ENCODE results near the gene VAT1L. TPM values are rescaled to one million over a fixed set of nuclear protein-coding genes. Genes with fewer than 3 reads are reported as not detected.

Gene VAT1L
- total RNA-seq, 1 experiment from 2014 or later: 0.10 TPM

DNA sequence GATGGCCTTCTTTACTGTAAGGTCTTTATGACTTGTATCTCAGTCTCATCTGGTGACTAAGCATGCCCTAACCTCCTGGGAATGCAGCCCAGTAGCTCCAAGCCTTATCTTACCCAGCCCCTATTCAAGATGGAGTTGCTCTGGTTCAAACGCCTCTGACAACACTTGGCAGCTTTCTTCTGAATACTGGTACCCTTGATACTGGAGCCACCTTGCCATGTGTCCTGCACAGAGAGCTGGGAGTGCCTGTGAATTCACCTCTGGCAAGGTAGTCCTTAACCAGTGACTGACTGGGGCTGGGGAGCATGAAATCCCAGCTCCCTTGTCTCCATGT lies 48.8 kb upstream of the VAT1L start:
- BruUV-seq (replicated peaks): no TSS peak
- Histone ChIP-seq H3K4me1 (ENCODE audit: control insufficient read depth in 1 of 2, insufficient read depth in 2 of 2, low read length in 2 of 2) (no peaks in the 10 kb centered on the region), H3K9me2 (ENCODE audit: insufficient read depth) (no peaks in the 10 kb centered on the region), H3K9ac (ENCODE audit: low read length) (no peak overlapping the region), H3K27ac (ENCODE audit: low read depth, low read length) (no peak overlapping the region), H4K20me1 (ENCODE audit: insufficient read depth) (no peaks in the 10 kb centered on the region), H3K4me3 (replicated peaks in 1 of 2; ENCODE audit: low read depth in 1 of 2, low read length in 2 of 2) (no peak overlapping the region), H3K79me2 (ENCODE audit: insufficient read depth, low read length) (no peaks in the 10 kb centered on the region), H3K4me2 (ENCODE audit: low read length) (no peak overlapping the region), H3K27me3 (ENCODE audit: insufficient read depth, low read length) (no peaks in the 10 kb centered on the region), H3K36me3 (ENCODE audit: control insufficient read depth in 1 of 2, insufficient read depth in 2 of 2, low read length in 2 of 2) (no peaks in the 10 kb centered on the region), H3K9me3 (ENCODE audit: control insufficient read depth in 1 of 2, insufficient read depth in 1 of 2, low read depth in 1 of 2, low read length in 2 of 2) (no peaks in the 10 kb centered on the region), H2AFZ (ENCODE audit: low read depth, low read length, poor library complexity, severe bottlenecking) (no peak overlapping the region)
- POLR2A ChIA-PET: no interaction called here
- DNase-seq (ENCODE audit: low read depth, low spot score): no peak
- RAD21 ChIA-PET (ENCODE audit: low non-redundant PET in 1 of 2, low total read pairs in 2 of 2, uncharacterized antibody in 2 of 2, unreplicated experiment in 2 of 2): no interaction called here
- CTCF ChIA-PET: no interaction called here
- intact Hi-C loops (cut with micrococcal nuclease): no loop called here
- TF ChIP-seq POLR2A (IDR thresholded peaks at IDR 0.05; ENCODE audit: borderline replicate concordance, extremely low read depth, insufficient read depth, insufficient read length) (no peak), YY1 (IDR thresholded peaks at IDR 0.05; ENCODE audit: extremely low read depth, insufficient replicate concordance, low read depth, low read length) (no peak), ELF1 (IDR thresholded peaks at IDR 0.05; ENCODE audit: borderline replicate concordance, low read depth) (no peak), JUND (IDR thresholded peaks at IDR 0.05) (no peak), ZNF274 (IDR thresholded peaks at IDR 0.05; ENCODE audit: low read depth, low read length) (no peak), CBX3 (IDR thresholded peaks at IDR 0.05; ENCODE audit: low read depth) (no peak), EZH2 (IDR thresholded peaks at IDR 0.05) (no peak), EZH2phosphoT487 (IDR thresholded peaks at IDR 0.05; ENCODE audit: borderline replicate concordance) (no peak)
- TF ChIP-seq, protein P1, sequence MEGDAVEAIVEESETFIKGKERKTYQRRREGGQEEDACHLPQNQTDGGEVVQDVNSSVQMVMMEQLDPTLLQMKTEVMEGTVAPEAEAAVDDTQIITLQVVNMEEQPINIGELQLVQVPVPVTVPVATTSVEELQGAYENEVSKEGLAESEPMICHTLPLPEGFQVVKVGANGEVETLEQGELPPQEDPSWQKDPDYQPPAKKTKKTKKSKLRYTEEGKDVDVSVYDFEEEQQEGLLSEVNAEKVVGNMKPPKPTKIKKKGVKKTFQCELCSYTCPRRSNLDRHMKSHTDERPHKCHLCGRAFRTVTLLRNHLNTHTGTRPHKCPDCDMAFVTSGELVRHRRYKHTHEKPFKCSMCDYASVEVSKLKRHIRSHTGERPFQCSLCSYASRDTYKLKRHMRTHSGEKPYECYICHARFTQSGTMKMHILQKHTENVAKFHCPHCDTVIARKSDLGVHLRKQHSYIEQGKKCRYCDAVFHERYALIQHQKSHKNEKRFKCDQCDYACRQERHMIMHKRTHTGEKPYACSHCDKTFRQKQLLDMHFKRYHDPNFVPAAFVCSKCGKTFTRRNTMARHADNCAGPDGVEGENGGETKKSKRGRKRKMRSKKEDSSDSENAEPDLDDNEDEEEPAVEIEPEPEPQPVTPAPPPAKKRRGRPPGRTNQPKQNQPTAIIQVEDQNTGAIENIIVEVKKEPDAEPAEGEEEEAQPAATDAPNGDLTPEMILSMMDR (IDR thresholded peaks at IDR 0.05 in 2 of 3, conservative IDR thresholded peaks at IDR 0.05 in 1 of 3; ENCODE audit: borderline replicate concordance in 1 of 3, insufficient read depth in 1 of 3, low read depth in 2 of 3, low read length in 2 of 3): no peak
- TF ChIP-seq, protein P2, sequence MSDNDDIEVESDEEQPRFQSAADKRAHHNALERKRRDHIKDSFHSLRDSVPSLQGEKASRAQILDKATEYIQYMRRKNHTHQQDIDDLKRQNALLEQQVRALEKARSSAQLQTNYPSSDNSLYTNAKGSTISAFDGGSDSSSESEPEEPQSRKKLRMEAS (IDR thresholded peaks at IDR 0.05): no peak
- TF ChIP-seq, protein P3, sequence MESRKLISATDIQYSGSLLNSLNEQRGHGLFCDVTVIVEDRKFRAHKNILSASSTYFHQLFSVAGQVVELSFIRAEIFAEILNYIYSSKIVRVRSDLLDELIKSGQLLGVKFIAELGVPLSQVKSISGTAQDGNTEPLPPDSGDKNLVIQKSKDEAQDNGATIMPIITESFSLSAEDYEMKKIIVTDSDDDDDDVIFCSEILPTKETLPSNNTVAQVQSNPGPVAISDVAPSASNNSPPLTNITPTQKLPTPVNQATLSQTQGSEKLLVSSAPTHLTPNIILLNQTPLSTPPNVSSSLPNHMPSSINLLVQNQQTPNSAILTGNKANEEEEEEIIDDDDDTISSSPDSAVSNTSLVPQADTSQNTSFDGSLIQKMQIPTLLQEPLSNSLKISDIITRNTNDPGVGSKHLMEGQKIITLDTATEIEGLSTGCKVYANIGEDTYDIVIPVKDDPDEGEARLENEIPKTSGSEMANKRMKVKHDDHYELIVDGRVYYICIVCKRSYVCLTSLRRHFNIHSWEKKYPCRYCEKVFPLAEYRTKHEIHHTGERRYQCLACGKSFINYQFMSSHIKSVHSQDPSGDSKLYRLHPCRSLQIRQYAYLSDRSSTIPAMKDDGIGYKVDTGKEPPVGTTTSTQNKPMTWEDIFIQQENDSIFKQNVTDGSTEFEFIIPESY (IDR thresholded peaks at IDR 0.05; ENCODE audit: extremely low read depth, insufficient replicate concordance, low read length): no peak
- ATAC-seq: no peak
